OCI-LY1 (cell line): ENCODE results near the gene ALG1L2.
"Not testable (repeated sequence)": the region's sequence is repeated elsewhere in the genome, so short reads cannot be mapped to it uniquely, and the experiment has no call there.

Experiments used
- CTCF ChIP-seq: fragments of 200-600 bp; sonication (generic), shearing (Covaris generic); IDR thresholded peaks from 2 replicates; pipeline ENCODE4 v1.5.1; 2017; ENCODE audit warnings: mild to moderate bottlenecking, antibody characterized with exemption, low read length, moderate library complexity, mixed read lengths
- EZH2 ChIP-seq: fragments of 200-600 bp; sonication (generic), shearing (Covaris generic); IDR thresholded peaks from 2 replicates; pipeline ENCODE4 v1.8.0; 2017; ENCODE audit warnings: borderline replicate concordance, mixed run types, mild to moderate bottlenecking, antibody characterized with exemption, low read length, moderate library complexity, mixed read lengths

- TF ChIP-seq EZH2: not testable (repeated sequence)
- TF ChIP-seq CTCF: peak; percentile 59; the same call in 1 of the 2 replicates
Measured at GRCh38 chr3:130097690-130098638, 16.3 kb downstream of the ALG1L2 start.
